K562 (cell line): ENCODE measurements around the gene ROMO1. TPM values are rescaled to one million over a fixed set of nuclear protein-coding genes. Genes with fewer than 3 reads are reported as not detected.

Experiments used
- ASH1L ChIP-seq: fragments of 450-650 bp; IDR thresholded peaks from 2 replicates; pipeline ENCODE4 v1.6.1; 2018; ENCODE audit warnings: borderline replicate concordance, mild to moderate bottlenecking, low read depth; ENCODE audit not compliant: partially characterized antibody
- BRD9 ChIP-seq: fragments of 450-650 bp; IDR thresholded peaks from 2 replicates; pipeline ENCODE4 v1.6.1; 2018; ENCODE audit warnings: low read depth; ENCODE audit not compliant: partially characterized antibody
- CTBP1 ChIP-seq: fragments of 450-650 bp; IDR thresholded peaks from 2 replicates; pipeline ENCODE4 v1.6.1; 2016; ENCODE audit warnings: borderline replicate concordance
- GTF2F1 ChIP-seq: IDR thresholded peaks from 2 replicates; pipeline ENCODE4 v1.6.1; 2011; ENCODE audit warnings: low read depth, low read length, improper control_type of control experiment
- HCFC1 ChIP-seq: IDR thresholded peaks from 2 replicates; pipeline ENCODE4 v1.6.1; 2012; ENCODE audit warnings: low read depth, low read length, improper control_type of control experiment
- IFI16 ChIP-seq: fragments of 250-450 bp; sonication (Bioruptor Pico); IDR thresholded peaks from 2 replicates; pipeline ENCODE4 v2.1.2; 2022; ENCODE audit warnings: mild to moderate bottlenecking, inconsistent platforms
- MCM2 ChIP-seq: fragments of 450-650 bp; IDR thresholded peaks from 2 replicates; pipeline ENCODE4 v1.6.1; 2017; ENCODE audit warnings: low read depth, mild to moderate bottlenecking
- MTF1 ChIP-seq: fragments of 250-450 bp; sonication (Bioruptor Pico); IDR thresholded peaks from 2 replicates; pipeline ENCODE4 v1.9.0; 2021; ENCODE audit warnings: moderate library complexity, mild to moderate bottlenecking, inconsistent platforms, borderline replicate concordance
- RERE ChIP-seq: sonication (generic); formaldehyde crosslinking; IDR thresholded peaks from 2 replicates; pipeline ENCODE4 v1.8.0; 2023; ENCODE audit warnings: missing genetic modification reagents, mild to moderate bottlenecking, borderline replicate concordance
- RNF2 ChIP-seq: sonication (generic); IDR thresholded peaks from 2 replicates; pipeline ENCODE4 v1.6.1; 2016
- TAF7 ChIP-seq: fragments of 450-650 bp; IDR thresholded peaks from 2 replicates; pipeline ENCODE4 v1.6.1; 2016; ENCODE audit warnings: missing genetic modification characterization, missing compliant biosample characterization
- THAP7 ChIP-seq: fragments of 250-450 bp; sonication (Bioruptor Pico); IDR thresholded peaks from 2 replicates; pipeline ENCODE4 v1.5.0; 2021
- ZFP91 ChIP-seq: sonication (generic); formaldehyde crosslinking; IDR thresholded peaks from 2 replicates; pipeline ENCODE4 v1.8.0; 2022; ENCODE audit warnings: mild to moderate bottlenecking, missing genetic modification reagents
- ZNF174 ChIP-seq: fragments of 250-450 bp; sonication (Bioruptor Pico); IDR thresholded peaks from 2 replicates; pipeline ENCODE4 v1.4.0; 2020; ENCODE audit warnings: mild to moderate bottlenecking
- ZNF592 ChIP-seq: fragments of 450-650 bp; IDR thresholded peaks from 2 replicates; pipeline ENCODE4 v1.6.1; 2017; ENCODE audit warnings: antibody characterized with exemption, mild to moderate bottlenecking
- polyA plus RNA-seq, 8 experiments: library from polyadenylated mRNA; depleted of rRNA in 4 of 8; stranded (reverse) in 5 of 8; unstranded in 3 of 8; fragments of >200 nt; fragmentation: Nextera tagmentation in 2 of 8; fragmentation: Illumina TruSeq in 1 of 8; extraction: Ambion mirVana in 2 of 8; extraction: Trizol in 1 of 8; gene quantifications; 2 replicates each; pipeline versions ENCODE4 v1.2.1 to v1.2.3, GENCODE V29; 2011 to 2014; ENCODE audit warnings: inconsistent platforms in 1 of 8, missing spikeins in 1 of 8
- total RNA-seq, 7 experiments: library from RNA; depleted of rRNA in 6 of 7; stranded (reverse); fragments of >200 nt in 6 of 7; fragmentation: Illumina TruSeq in 2 of 7; extraction: Trizol in 2 of 7; gene quantifications; 2 replicates each; pipeline versions ENCODE4 v1.2.1 to v1.2.3, GENCODE V29; 2011 to 2021; ENCODE audit warnings: low replicate concordance in 1 of 7

ROMO1 gene
- total and polyA plus RNA-seq, 9 of the 15 experiments (the other 6 are each of a cell fraction or from before 2014, with no cell fraction given), result 31.8 to 741 (median 226) TPM

GRCh38 chr20:35741892-35742740, 42.9 kb downstream of the ROMO1 start, which contains the start of gene RBM39 (continued):
- TF ChIP-seq MTF1 (CRISPR knock-in tag) (no peak), BRD9 (peak; percentile 95), ASH1L (peak; percentile 93), TAF7 (peak; percentile 97), RERE (CRISPR knock-in tag) (no peak), THAP7 (peak; percentile 84), RNF2 (peak; percentile 83), ZFP91 (CRISPR knock-in tag) (no peak; the same call in 1 of the 2 replicates), ZNF592 (no peak), IFI16 (CRISPR knock-in tag) (no peak), MCM2 (no peak), HCFC1 (peak; percentile 61), ZNF174 (CRISPR knock-in tag) (no peak), CTBP1 (0 out of 2 replicates have a peak, but pooled peaks have one; percentile 17), GTF2F1 (peak; percentile 59; the same call in 1 of the 2 replicates)
